Ovary (tissue), 9 donors: ENCODE results near the gene ANO8. TPM values are rescaled to one million over a fixed set of nuclear protein-coding genes. Genes with fewer than 3 reads are reported as not detected.

Experiments used
- DNase-seq, 5 donors: peaks; one replicate each; pipeline ENCODE4 v3.0.0-alpha.2; 2019 to 2020
- H3K27ac ChIP-seq, 2 donors: fragments of 200-600 bp; one replicate each; pipeline versions ENCODE4 v1.5.1 to v1.8.0; 2019 to 2022
- H3K27me3 ChIP-seq: fragments of 200-600 bp; one replicate; pipeline ENCODE4 v1.8.0; 2022
- H3K36me3 ChIP-seq: fragments of 200-600 bp; sonication (generic); one replicate; pipeline ENCODE4 v1.5.1; 2019
- H3K4me1 ChIP-seq: one replicate; pipeline ENCODE4 v1.8.1; 2013; ENCODE audit warnings: mild to moderate bottlenecking, moderate library complexity; ENCODE audit not compliant: insufficient read depth
- H3K4me3 ChIP-seq: fragments of 200-600 bp; sonication (generic); one replicate; pipeline ENCODE4 v1.5.1; 2017
- H3K9me3 ChIP-seq, 2 donors: fragments of 200-600 bp in 1 of 2; sonication (generic) in 1 of 2; one replicate each; pipeline versions ENCODE4 v1.5.1 to v1.8.1; 2013 to 2019; ENCODE audit warnings: mild to moderate bottlenecking in 1 of 2, moderate library complexity in 1 of 2
- EP300 ChIP-seq: sonication (generic); formaldehyde crosslinking; IDR thresholded peaks from one replicate; pipeline ENCODE4 v1.6.1; 2017; ENCODE audit warnings: antibody characterized with exemption
- POLR2A ChIP-seq: fragments of 450-650 bp; IDR thresholded peaks from one replicate; pipeline ENCODE4 v1.6.1; 2017; ENCODE audit warnings: antibody characterized with exemption, mild to moderate bottlenecking, moderate library complexity
- WGBS, 3 donors: extraction: QIAGEN DNeasy Blood & Tissue Kit in 1 of 3; methylation state at CpG; one replicate each; pipeline versions ENCODE4 v1.1.5 to v1.1.7; 2013 to 2017; 5-methylcytosine and 5-hydroxymethylcytosine counted together
- intact Hi-C, 4 donors: fragments of 100-400 bp; cut with DNase I; formaldehyde crosslinking; loops; one replicate each; pipeline versions ENCODE4 v1.11.0 to v1.15.1; 2022 to 2023
- polyA plus RNA-seq, 2 donors: library from polyadenylated mRNA; stranded (reverse); fragments of 200-250 nt in 1 of 2; fragments of 350-450 nt in 1 of 2; fragmentation: Illumina TruSeq in 1 of 2; extraction: RNeasy Lipid Tissue Mini Kit (QIAGEN cat#74804) in 1 of 2; gene quantifications; one replicate each; pipeline ENCODE4 v1.2.3, GENCODE V29; 2013 to 2014
- total RNA-seq, 7 donors: library from RNA; depleted of rRNA in 2 of 7; stranded (reverse); fragments of >200 nt in 2 of 7; fragmentation: NEBNext Ultra II Directional in 3 of 7; extraction: Animal tissue kit (Norgen Biotek cat#: 25700) in 3 of 7; gene quantifications; one replicate each; pipeline versions ENCODE4 v1.1.0 to v1.2.4, GENCODE V29; 2016 to 2023
- TF ChIP-seq, protein P1 (sequence below), 3 donors: fragments of 450-650 bp in 2 of 3; fragments of 200-600 bp in 1 of 3; IDR thresholded peaks; one replicate each; pipeline versions ENCODE4 v1.5.1 to v1.8.0; 2016 to 2022; ENCODE audit warnings: antibody characterized with exemption in 3 of 3, mild to moderate bottlenecking in 1 of 3
- donor health status: DM: no; HTN: no; CAD: no; lungs with moderate emphysema.
- donor health status: DM: no; HTN: no; CAD: no.
- donor health status: Bipolar disorder and iron deficiency.
- donor health status: DM: yes; HTN: yes; CAD: no.
- donor health status: DM: no; HTN: no; CAD: no.
- donor health status: DM: yes; HTN: yes; CAD: no.

Gene ANO8
- total and polyA plus RNA-seq, 9 donors = 2.0 to 8.9 (median 3.7) TPM

DNA sequence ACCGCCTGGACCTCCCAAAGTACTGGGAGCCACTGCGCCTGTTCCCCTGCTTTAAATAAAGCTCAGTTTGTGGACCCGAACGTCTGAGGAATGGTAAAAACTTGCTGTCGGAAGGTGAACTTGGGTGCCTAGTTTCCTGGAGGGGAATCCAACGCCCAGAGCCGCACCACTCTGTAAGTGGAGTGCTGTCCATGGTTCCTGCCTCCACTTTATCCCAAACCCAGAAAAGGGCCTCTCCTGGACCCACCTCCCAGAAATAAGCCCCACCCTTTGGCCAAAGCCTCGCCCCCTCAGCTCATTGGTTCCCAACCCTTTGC, 2.3 kb downstream of the ANO8 start:
- no peak for TF ChIP-seq POLR2A
- TF ChIP-seq EP300 = no peak
- TF ChIP-seq, protein P1, sequence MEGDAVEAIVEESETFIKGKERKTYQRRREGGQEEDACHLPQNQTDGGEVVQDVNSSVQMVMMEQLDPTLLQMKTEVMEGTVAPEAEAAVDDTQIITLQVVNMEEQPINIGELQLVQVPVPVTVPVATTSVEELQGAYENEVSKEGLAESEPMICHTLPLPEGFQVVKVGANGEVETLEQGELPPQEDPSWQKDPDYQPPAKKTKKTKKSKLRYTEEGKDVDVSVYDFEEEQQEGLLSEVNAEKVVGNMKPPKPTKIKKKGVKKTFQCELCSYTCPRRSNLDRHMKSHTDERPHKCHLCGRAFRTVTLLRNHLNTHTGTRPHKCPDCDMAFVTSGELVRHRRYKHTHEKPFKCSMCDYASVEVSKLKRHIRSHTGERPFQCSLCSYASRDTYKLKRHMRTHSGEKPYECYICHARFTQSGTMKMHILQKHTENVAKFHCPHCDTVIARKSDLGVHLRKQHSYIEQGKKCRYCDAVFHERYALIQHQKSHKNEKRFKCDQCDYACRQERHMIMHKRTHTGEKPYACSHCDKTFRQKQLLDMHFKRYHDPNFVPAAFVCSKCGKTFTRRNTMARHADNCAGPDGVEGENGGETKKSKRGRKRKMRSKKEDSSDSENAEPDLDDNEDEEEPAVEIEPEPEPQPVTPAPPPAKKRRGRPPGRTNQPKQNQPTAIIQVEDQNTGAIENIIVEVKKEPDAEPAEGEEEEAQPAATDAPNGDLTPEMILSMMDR (IDR thresholded peaks at IDR 0.05) = no peak
- DNase-seq = no peak
- Histone ChIP-seq H3K36me3 (no peaks in the 10 kb centered on the region), H3K4me1 (peaks cover 7% of the 10 kb centered on the region), H3K4me3 (no peak overlapping the region), H3K27me3 (no peaks in the 10 kb centered on the region), H3K9me3 (no peaks in the 10 kb centered on the region), H3K27ac (no peak overlapping the region)
- intact Hi-C loops = no loop called here
- WGBS, 3 donors = 87 to 88% (median 87%) methylated on average over 8 of the region's 8 CpGs

DNA sequence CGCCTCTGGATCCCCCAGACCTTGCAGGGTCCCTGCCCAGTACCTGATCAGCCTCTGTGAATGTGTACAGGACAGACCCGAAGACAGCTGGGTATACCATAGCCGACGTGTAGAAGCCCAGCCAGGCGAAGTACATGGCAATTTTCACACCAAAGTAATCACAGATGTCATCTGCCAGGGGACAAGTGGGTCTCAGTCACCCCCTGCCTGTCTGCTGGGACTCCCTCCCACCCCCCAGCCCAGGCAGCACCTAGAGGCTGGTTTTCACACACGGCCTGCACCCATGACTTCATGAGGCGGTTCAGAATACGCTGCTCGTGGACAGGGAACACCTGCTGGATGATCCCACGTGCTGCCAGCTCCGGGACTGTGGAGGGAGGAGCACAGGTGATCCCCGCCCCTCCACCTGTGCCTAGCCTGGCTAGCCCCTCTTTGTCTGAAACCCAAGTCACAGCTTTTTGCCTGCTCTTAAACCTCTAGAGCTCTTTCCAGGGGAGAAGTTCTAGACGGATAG, 3.6 kb downstream of the ANO8 start:
- no peaks in the 10 kb centered on the region for H3K27me3 ChIP-seq

DNA sequence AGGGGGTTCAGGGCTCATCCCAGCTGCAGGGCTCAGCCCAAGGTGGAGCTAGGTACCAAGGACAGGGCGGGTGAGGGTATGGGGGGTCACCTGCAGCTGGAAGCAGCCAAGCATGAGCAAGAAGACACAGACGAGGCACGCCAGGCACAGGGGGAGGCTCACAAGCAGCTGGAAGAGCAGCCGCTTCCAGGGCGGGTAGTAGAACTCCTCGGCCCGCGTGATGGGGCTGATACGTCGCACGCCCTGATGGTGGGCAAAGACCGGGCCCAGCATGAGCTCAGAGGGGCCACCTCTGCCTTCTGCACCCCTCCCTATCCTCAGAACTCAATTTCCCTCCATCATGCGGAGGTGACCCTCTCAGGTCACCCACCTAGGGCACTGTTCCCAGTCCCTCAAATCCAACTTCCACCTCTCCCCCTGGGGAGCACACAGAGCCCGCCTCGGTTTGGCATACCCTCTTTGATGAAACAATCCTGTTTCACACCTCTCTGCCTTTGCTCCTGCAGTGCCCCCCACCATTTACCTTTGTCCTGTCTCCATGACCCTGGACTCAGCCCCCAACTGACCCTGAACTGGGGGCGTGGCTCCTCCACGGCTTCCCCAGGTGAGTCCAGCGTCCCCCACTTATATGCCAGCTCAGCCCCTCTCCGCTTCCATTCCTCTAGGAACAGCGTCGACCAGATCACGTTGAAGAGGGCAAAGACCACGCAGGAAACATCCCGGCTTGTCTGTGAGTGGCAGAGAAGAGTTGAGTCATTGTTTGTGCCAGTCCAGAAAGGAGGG, 4.2 kb downstream of the ANO8 start:
- H3K27me3 ChIP-seq = no peaks in the 10 kb centered on the region
- intact Hi-C loops = no loop called here
- DNase-seq = no peak
- no peak for TF ChIP-seq POLR2A
- TF ChIP-seq EP300 = no peak
- TF ChIP-seq, protein P1 (IDR thresholded peaks at IDR 0.05) = no peak
- H3K36me3 ChIP-seq = no peaks in the 10 kb centered on the region
- H3K9me3 ChIP-seq = no peaks in the 10 kb centered on the region
- no peak overlapping the region for H3K27ac ChIP-seq
- H3K4me1 ChIP-seq = peaks cover 7% of the 10 kb centered on the region
- WGBS, 3 donors = 89 to 93% (median 92%) methylated on average over 24 of the region's 24 CpGs
- H3K4me3 ChIP-seq = no peak overlapping the region

More for the DNA sequence above, 3.6 kb downstream of the ANO8 start:
- Histone ChIP-seq H3K9me3 (no peaks in the 10 kb centered on the region), H3K4me1 (peaks cover 7% of the 10 kb centered on the region), H3K27ac (no peak overlapping the region), H3K4me3 (no peak overlapping the region), H3K36me3 (no peaks in the 10 kb centered on the region)
- WGBS, 3 donors = 81 to 87% (median 86%) methylated on average over 13 of the region's 13 CpGs
- intact Hi-C loops = no loop called here
- no peak for TF ChIP-seq EP300
- TF ChIP-seq, protein P1 (IDR thresholded peaks at IDR 0.05) = no peak
- TF ChIP-seq POLR2A = no peak
- DNase-seq = no peak

DNA sequence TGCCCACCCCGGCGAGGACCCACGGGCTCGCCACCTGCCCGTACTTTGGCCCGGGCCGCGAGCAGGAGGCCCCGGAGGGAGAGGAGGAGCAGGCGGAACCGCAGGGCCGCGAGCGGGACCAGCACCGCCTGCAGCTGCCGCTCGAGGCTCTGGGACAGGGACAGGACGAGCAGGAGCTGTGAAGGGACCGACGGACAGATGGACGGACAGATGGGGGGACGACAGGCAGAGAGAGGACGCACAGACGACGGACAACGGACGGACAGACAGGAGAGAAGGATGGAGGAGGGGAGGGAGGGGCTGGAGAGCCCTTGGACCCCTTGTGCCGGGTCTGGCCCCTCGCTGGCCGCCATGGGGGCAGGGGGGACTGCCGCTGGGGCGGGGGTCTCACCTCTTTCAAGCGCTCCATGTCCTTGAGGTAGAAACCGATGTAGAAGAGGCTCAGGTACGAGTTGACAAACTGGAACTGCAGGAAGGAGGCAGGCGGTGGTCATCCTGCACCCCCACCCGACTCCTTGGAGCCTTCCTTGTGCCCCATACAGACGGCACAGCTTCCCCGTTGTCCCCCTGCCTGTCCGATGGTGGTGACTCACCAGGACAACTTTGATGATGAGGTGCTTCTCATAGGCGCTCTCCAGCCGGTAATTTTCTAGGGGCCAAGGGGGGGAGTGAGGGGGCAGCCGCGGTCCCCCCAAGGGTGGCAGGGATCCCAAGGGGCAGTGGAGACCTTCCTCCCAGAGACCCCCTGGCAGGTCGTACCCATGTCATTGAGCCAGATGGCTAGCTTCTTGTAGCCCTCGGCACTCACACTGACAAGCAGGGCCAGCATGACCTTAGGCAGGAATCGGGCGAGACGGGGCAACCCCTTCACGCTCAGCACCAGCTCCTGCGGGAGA, 5.0 kb downstream of the ANO8 start:
- Histone ChIP-seq H3K4me3 (no peak overlapping the region), H3K4me1 (peaks cover 4% of the 10 kb centered on the region), H3K27ac (no peak overlapping the region), H3K36me3 (no peaks in the 10 kb centered on the region), H3K9me3 (no peaks in the 10 kb centered on the region), H3K27me3 (no peaks in the 10 kb centered on the region)
- intact Hi-C loops = no loop called here
- WGBS, 3 donors = 66 to 75% (median 73%) methylated on average over 47 to 51 of the region's 51 CpGs
- TF ChIP-seq POLR2A (no peak), EP300 (no peak)
- TF ChIP-seq, protein P1 (IDR thresholded peaks at IDR 0.05) = no peak
- DNase-seq = no peak
